OCI-M1 (cell line): ENCODE measurements around the gene KLHL8.
A peak's percentile ranks its signal among the peaks of the same experiment; 100 is the strongest.
"Not testable (repeated sequence)": the region's sequence is repeated elsewhere in the genome, so short reads cannot be mapped to it uniquely, and the experiment has no call there.

Source experiments
- DNase-seq: peaks from one replicate; lab custom pipeline; 2025; lab: John Stamatoyannopoulos, UW

KLHL8 gene

DNA sequence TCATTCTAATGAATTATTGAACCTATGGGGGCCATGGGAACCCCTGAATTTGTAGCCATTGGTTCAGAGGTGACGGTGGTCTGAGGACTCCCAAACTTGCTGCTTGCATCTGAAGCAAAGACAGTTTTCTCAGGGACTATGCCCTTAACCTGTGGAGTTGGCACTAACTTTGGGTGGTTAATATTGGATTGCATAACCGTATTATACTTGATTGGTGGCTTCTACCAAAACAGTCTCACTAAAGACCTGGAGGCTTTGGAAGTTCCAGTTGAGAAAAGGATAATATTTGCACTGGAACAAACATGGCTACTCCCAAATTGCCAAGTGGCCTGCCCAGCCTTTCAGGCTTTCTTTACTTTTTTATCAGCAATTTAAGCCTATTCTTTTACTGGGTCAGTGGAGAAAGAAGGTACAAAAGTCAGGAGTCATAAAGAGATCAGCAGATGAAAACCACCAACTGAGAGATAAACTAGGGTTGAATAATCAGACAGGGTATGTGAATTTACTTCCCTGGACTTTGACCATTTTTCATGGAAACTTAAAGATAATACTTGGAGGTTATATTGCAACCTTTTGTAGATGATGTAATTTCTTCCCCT, 7.9 kb upstream of the KLHL8 start:
- peak; percentile 77 for DNase-seq

DNA sequence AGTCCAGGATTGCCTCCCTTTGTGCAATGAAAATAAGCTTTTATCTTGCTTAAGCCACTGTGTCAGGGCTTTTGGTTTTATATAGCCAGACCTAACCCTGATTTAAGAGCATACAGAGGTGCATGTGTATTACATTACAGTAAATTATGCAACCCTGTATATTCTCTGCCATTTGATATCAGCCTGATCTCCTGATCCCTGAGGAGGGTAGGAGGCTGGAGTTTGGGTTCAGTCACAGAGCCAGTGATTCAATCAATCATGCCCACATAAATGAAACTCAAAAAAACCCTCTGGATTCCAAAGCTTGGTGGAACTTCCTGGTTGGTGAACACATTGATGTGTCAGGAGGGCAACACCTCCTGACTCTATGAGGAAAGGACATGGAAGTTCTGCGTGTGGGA, 7.3 kb upstream of the KLHL8 start:
- peak; percentile 41 for DNase-seq

DNA sequence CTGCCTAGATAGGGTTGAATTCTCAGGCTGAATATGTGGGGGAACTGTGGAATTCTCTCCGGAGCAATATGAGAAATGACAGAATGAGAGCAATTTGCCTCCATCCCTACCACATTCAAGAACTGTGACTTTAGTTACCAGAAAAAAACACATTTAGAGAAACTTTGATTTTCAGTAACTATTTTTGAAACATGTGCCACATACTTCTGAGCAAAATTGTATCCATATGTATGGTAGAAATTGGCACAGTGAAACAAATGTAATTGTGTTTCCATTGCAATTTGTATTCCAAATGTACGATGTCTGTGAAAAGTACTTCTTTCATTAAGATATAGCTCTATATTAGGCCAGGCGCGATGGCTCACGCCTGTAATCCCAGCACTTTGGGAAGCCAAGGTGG, 5.5 kb upstream of the KLHL8 start:
- DNase-seq = no peak

DNA sequence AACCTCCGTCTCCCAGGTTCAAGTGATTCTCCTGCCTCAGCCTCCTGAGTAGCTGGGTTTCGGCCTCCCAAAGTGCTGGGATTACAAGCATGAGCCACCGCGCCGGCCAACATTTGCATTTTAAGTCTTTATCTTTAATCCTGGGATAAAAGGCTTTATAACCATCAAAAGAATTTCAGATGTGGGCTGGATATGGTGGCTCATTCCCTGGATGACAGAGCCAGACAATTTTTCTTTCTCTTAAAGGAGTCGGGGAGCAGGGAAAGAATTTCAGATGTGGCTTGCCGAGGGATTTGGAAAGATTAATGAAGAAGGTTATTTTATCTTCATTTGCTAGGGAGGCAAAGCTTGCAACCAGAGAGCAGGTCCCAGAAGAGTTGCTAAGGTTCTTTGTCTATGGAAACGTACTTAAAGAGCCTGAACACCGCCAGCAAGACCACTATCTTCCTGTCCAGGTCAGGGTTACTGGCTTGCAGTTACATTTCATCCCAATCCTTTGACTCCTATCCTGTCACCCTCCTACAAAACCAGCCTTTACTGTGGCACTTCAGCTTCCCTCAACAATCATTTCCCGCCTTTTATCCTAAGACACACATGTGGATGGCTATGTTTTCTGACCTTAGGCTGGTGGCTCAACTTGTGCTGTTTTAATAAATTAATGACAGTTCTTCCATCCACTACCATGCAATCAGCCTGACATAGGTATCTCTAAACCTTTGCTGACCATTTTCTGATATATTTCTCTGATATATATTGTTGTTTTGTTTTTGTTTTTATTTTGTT, 3.9 kb upstream of the KLHL8 start:
- no peak for DNase-seq

DNA sequence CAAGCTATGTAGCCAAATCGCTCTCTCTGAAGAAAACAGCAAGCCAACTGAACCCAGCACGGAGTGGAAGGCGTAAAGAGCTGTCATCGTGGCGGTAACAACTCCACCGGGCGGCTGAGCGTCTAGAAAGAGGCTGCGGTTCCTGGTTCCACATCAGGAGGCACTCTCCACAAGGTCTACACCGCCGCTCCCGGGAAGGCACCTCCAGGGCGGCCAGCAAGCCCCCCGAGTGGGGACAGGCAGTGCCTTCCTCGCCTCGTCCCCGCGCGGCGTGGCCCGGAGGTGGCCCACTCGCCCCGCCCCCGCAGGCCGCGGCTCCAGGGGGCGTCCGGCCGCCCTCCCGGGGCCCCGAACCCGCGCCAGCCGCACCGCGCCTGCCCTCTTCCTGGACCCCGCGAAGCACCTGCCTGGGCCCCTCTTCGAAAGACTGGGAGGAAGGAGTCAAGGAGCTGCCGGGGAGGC, 755 bp downstream of the KLHL8 start:
- peak; percentile 71 for DNase-seq

DNA sequence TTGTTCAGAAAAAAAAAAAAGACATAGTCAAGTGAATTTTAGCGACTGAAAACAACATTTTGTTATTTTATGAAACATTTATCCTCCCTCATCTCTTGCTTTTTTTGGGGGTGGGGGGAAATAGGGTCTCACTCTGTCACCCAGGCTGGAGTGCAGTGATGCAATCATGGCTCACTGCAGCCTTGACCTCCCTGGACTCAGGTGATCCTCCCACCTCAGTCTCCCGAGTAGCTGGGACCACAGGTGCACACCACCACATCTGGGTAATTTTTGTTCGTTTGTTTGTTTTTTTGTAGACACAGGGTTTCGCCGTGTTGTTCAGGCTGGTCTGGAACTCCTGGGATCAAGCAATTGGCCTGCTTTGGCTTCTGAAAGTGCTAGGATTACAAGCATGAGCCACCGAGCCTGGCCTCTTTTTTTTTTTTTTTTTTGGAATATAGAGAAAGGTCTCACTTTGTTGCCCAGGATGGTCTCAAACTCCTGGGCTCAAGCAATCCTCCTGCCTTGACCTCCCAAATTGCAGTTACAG, 3.1 kb downstream of the KLHL8 start:
- DNase-seq = not testable (repeated sequence)

DNA sequence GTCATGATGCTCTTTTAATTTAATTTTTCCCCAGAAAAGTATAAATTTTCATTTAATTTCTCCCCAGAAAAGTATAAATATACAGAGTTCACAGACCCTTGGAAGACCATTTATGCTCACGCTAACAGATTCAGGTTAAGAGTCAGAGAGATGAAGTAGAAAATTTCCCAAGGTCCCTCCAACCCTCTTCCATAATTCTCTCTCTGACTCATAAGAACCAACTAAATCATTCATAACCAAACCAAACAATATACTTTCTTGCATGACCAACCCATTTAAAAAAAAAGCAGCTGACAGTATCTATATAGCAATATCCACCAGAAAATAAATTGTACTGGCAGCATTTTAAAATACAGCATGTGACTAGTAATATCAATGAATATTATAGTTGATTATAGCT, 3.9 kb downstream of the KLHL8 start:
- no peak for DNase-seq

DNA sequence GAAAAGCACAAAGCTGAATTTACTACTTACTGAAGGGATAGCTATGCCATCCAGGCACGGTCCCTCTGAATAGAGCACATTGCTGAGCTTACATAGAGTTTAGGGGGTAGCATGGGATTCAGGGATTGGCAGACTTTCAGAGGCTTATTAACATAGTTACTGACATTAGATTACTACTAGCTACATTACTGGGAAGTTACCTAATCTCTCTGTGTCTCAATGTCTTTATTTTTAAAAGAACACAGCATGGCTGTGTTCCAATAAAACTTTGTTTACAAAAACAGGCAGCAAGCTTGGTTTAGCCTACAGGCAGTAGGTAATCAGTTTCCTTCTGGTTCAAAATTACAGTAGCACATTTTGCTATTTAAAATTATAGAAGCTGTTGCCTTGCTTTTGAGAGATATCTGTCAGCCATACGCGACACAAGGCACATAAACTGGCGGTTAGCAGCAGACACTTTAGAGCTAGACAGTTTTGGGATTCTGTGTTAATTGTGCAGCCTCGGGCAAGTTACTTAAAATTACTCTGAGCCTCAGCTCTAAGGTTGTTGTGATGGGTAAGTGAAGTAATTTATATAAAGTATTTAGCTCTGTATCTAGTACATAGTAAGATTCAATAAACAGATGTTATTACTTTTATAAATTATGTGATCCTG, 6.9 kb downstream of the KLHL8 start:
- DNase-seq = no peak

DNA sequence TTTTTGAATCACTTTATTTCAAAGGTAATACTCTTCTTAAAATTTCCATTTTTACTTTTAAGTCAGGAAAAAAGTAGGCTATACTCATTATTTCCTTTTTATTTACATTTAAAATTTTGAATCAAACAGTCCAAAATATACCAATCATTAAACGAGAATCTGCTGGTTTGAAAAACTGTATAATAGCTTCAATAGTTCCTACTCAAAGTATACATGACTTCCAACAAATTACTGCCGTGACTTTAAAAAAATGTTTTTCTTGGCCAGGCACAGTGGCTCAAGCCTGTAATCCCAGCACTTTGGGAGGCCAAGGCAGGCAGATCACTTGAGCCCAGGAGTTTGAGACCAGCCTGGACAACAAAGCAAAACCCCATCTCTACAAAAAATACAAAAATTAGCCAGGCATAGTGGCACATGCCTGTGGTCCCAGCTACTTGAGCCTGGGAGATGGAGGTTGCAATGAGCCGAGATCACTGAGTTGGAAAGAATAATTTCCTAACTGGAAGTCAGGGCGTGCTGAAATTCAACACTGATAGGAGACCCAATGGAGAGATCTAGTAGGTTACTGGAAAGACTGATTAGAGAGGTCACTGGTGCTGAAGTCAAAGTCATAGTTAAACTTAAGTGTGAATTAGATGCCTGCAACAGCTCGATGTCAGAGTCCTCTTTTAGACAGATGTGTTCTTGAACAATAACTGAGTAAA, 9.0 kb downstream of the KLHL8 start:
- DNase-seq = no peak

DNA sequence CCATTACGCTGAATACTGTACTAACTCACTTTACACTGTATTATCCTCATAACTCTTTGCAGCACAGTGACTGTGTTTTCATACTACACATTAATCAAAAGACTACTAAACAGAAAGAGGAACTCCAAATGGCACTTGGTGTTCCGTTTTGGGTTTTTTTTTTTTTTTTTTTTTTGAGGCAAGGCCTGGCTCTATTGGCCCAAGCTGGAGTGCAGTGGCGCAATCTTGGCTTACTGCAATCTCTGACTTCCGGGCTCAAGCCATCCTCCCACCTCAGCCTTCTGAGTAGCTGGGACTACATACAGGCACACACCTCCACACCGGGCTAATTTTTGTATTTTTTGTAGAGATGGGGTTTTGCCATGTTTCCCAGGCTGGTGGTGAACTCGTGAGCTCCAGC, 10.7 kb downstream of the KLHL8 start:
- peak; percentile 95 for DNase-seq

DNA sequence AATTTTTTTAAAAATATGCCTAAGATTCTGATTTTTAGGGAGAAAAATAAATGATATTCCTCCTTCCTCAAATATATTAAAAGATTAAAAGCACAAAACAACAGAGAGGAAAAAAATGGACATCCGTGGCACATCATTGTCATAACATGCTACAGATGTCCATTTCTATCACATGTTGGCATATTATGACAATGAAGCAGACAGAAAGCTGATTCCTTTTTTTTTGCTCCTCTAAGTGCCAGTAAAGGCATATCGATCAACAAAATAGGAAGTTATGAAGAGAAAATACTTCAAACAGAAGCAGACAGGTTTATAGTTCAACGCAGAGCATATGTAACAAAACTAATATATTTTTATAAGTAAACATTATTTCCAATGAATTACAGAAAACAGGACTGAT, 11.2 kb downstream of the KLHL8 start:
- peak; percentile 65 for DNase-seq

DNA sequence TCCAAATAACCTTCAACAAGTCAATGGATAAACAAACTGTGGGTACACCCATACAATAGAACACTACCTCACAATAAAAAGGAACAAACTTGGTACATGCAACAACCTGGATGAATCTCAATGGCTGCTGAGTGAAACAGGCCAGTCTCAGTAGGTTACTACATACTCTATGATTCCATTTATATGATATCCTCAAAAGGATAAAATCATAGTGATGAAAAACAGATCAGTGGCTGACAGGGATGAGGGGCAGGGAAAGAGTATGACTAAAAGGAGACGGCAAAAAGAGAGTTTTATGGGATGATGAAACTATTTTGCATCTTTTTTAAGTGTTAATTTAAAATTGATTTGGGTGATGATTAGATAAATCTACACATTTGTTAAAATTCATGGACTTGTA, 15.9 kb downstream of the KLHL8 start:
- DNase-seq = no peak

DNA sequence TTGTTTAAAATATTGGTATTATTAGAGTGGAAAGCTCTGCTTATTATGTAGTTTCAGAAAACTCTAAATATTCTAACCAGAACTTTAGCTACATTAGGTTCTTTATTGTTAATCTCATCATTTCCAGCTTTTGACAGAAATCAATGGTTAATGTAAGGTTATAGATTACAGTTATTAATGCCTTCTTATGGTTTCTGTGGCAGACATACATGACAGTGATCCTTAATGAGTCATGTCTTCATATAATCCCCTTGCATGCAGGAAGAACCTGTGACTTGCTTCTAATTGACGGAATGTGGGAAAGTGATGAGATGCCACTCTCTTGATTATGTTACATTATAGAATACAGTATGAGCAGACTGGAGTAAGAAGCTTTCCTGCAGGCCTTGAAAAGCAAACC, 23.5 kb downstream of the KLHL8 start:
- DNase-seq = no peak

DNA sequence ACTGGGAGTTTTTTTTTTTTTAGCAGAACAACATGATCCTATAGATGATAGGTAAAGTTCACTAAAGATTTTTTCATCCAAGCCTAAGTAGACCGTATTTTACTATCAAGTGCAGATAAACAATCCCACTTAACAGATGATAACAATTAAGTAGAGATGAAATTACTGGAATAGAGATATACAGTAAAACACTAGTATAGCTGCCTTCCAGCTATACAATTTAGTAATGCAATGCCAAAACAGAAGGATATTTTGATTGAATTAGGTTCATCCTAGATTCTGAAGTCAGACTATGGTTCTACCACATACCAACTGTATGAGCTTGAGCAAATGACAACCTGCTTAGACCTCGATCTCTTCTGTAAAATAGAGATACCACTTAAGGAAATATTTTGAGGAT, 24.3 kb downstream of the KLHL8 start:
- DNase-seq = no peak

DNA sequence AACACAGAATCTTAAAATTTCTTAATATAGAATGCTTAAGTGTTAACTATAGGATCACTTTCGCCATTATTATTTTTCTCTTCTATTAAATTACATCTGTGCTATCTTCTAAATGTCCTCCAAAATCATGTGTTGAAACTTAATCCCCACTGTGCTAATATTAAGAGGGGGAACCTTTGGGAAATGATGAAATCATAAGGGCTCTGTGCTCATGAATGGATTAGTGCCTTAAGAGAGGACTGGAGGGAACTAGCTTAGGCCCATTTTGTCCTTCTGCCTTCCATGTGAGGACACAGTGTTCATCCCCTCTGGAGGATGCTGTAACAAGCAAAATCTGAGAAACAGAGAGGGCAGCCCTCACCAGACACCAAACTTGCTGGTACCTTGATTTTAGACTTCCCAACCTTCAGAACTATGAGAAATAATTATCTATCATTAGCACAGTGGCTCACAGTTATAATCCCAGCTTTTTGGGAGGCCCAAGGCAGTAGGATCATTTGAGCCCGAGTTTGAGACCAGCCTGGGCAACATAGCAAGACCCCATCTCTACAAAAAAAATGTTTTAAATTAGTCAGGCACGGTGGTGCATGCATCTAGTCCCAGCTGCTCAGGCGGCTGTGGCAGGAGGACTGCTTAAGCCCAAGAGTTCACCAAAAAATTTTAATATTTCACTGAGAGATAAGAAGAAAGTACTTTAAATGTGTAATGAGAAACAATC, 26.3 kb downstream of the KLHL8 start:
- no peak for DNase-seq

DNA sequence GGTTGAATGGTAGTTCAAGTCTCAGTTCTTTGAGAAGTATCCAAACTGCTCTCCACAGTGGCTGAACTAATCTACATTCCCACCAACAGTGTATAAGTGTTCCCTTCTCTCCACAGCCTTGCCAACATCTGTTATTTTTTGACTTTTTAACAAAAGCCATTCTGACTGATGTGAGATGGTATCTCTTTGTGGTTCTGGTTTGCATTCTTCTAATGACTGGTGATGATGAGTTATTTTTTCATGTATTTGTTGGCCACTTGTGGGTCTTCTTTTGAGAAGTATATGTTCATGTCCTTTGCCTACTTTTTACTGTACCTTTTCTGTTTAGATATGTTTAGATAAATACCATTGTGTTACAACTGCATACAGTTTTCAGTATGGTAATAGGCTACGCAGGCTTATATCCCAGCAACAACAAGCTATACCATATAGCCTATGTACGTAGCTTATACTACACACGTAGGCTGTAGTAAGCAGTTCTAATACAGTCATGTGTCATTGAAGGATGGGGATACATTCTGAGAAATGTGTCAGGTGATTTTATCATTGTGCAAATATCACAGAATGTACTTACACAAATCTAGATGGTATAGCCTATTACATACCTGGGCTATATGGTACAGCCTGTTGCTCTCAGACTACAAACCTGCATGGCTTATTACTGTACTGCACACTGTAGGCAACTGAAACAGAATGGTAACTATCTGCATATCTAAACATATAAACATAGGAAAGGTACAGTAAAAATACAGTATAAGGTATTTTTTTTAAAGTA, 28.1 kb downstream of the KLHL8 start:
- DNase-seq = no peak

DNA sequence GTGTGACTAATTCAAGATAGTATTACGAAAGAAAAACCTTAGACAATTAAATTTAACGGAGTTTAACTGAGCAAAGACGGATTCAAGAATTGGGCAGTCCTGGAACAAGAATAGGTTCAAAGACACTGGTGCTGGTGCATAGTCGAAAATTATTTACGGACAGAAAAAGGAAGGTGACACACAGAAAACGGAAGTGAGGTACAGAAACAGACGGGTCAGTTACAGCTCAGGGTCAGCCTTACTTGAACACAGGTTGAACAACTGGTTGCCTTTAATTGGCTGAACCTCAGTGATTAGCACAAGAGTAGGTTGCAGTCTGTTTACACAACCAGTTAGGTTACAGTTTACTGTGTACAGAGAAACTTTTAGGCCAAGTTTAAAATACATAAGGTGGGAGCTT, 31.5 kb downstream of the KLHL8 start:
- no peak for DNase-seq

DNA sequence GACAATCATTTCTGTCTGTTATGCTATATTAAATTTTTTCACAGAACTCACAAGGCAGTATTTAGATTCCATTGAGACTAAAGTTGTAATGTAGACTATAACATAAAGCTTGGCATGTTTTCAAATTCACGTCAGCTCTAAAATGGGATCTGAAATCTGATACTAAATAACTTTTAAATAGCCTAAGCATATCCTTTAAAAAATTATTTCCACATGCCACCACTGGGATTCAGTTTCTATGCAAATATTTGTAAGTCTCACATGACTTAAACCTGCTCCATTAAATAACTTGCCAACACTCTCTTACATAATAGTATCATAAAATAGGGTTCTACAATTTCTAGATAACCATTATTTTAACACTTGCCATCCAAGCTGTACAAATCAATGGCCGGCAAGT, 32.4 kb downstream of the KLHL8 start:
- no peak for DNase-seq

DNA sequence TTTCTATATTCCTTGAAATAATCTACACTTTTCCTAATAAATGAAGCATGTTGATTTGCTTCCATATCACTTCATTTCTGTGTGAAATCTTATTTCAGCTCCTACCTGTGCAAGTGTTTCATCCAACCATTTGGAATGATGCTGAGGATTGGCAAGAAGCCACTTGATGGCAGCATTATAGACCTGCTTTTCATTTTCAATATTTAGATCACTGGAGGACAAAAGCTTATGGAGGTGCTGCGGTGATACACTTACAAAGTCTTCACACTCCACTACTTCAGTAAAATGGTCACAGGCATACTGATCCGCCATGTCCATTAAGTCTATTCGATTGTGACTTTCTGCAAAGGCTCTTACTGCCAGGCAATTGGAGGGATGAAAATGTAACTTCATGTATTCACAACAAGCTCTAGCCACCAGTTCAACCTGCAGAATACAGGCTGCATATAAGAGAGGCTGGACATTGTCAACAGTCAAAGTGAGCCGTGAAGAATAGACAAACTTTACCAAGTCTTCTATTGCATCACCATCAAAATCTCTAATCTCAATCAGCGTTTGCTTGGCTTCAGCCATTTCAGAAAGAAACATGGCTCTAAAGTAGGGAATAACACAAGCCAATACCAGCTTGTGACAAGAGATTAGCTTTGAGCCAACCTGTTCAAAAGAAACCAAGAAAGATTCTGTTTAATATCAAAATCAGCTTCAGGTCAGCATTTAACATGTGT, 35.1 kb downstream of the KLHL8 start:
- no peak for DNase-seq

DNA sequence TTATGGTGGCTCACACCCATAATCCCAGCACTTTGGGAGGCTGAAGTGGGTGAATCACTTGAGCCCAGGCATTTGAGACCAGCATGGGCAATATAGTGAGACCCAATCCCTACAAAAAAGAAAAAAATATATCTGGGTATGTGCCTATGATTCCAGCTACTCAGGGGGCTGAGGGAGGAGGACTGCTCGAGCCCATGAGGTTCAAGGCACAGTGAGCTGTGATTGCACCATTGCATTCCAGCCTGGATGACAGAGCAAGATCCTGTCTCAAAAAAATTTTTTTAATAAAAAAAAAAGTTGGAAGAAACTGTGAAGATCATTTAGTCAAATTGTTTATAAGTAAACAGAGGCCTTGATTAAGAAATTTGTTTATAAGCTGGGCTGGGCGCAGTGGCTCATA, 39.7 kb downstream of the KLHL8 start:
- DNase-seq = no peak
